GM21723 (cell line): ENCODE measurements around the gene EPHB3.
A peak's percentile ranks its signal among the peaks of the same experiment; 100 is the strongest.

Source experiments
- ATAC-seq: cut with Tn5 transposase; IDR thresholded peaks from one replicate; pipeline ENCODE4 v1.9.1; 2021; ENCODE audit warnings: mild to moderate bottlenecking, moderate library complexity; ENCODE audit not compliant: unreplicated experiment

Gene EPHB3

DNA sequence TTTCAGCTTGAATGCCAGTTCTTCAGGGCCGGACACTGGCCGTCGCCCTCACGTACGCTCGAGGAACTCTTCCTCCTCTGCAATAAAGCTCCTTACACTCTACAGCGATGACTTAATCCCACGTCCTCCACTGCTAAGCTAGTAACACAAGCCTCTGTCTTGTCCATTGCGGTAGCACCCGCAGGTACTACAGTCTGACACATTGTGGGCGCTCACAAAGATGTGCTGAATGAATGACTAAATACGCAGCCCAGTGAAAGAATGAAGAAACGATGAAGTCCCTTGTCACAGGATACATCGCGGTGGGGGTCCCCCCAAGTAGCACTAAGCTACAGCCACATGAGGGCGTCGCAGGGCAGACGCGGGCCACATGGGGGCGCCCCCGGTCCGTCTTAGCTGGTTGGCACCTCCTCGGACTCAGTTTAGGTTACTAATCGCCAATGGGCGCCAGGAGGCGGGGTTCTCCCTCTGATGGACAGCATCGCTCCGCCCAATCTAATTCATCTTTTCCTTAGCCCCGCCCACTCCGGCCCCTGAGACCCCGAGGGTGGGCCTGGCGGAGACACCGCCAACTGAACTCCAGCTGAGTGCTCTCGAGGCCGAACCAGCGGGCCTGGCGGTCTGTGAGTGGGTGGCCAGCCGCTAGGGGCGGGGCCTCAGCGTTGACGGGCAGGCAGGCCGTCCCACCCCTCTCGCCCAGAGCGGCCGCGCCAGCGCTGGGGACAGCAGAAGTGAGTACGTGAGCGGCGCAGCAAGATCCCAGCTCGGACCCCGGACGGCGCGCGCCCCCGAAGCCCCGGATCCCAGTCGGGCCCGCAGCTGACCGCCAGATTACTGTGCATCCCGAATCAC lies at the start of gene EPHB3:
EPHB3 (plus strand) TSS at position 725 of the 852 bp plus-strand sequence. CDS start 451 bp downstream, outside the sequence.
- peak; percentile 90 for ATAC-seq

DNA sequence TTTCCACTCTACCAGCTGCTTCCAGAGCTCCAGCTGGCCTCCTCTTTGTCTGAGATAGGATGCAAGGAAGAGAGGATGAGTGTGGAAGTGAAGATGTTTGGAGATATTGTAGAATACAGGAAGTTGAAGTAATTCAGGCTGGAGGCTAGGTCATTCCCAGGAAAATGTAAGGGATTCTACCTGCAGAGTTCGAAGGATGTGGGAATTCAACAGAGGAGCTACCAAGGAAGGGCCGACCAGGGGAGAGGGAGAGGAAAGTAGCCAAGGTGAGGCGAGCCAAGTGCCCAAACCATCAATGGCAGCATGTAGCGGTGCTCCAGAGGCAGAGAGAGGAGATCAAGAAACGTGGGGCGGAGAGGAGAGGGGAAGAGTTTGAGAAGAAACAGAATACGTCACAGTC lies 49.0 kb upstream of the EPHB3 start:
- ATAC-seq: no peak

DNA sequence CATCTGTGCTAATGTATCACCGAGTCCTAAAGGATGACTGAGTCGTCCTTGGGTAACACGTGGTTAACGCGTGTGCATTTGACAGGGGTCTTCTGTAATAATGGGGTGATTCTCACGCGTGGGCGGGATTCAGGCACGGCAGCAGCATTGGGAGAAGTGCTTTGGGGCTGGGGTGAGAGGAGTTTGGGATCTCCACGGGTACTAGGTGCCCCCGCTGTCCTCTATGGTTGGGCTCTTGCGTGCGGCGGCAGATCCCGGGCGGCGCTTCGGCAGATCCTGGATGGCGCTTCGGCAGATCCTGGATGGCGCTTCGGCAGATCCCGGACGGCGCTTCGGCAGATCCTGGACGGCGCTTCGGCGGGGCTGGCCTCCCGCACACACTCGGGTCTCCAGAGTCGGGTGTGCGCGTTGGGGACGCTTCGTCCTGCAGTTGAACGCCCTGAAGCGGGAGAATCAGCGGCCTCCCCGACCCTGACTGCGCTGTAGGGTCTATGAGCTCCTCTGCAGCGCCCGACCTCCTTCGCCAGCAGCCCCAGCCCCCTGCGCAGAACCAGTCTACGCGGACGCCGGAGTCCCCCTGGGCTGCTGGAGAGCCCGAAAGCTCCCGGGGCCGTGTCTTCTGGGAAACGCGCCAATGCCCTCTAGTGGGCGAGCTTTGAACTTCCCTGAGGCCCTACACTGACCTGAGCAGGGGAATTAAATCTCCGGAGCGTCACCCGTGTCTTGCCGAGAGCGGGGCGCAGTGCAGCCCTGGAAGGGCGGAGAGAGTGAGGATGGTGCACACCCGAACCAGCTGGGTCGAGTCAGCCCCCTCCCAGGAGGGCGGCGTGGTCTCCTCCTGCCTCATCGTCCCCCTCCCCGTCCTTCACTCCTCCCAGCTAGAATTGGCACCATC lies 48.1 kb upstream of the EPHB3 start:
- ATAC-seq: peak; percentile 92

DNA sequence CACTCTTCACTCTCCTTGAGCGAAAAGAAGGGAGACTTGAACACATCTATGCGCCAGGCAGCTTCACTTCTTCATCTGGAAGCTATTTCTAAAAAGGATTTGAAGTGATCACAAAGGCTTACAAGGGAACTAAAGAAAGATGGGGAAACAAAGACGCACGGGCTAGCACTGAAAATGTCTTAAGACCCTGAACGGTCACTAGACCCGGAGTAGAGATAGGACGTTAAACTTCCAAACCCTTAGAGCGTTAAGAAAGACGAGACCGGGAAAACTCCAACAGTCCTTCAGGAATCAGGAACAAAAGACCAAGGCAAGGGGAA lies 47.5 kb upstream of the EPHB3 start:
- ATAC-seq: no peak

DNA sequence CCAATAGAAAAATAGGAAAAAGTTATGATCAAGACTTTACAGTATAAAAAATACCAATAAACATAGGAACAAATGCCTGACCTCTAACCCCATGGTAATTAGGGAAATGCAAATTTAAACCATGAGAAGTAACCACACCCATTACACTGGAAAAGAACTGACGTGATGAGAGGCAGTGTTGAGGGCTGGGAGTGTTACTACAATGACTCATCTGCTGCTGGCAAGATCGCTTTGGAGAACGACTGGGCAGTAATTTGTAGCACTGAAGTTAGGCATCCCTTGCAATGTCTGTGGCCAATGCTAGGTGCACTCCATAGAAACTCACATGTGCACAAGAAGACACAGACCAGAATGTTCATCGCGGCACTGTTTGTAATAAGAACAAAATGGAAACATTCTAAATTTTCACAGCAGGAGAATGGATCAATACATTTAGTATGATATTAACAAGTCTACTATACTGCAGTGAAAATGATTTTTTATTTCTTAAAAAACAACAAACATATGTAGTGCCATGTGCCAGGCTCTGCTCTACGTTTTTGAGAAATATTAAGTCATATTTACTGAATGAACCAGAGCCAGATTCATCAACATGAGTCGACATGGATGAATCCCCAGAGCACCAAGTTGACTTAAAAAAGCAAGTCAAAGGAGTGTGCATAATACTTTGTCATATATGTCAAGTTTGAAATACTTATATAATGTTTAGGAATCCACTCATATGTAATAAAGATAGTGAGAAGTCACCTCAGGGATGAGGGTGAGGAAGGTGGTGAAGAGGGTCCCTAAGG lies 37.6 kb upstream of the EPHB3 start:
- no peak for ATAC-seq

DNA sequence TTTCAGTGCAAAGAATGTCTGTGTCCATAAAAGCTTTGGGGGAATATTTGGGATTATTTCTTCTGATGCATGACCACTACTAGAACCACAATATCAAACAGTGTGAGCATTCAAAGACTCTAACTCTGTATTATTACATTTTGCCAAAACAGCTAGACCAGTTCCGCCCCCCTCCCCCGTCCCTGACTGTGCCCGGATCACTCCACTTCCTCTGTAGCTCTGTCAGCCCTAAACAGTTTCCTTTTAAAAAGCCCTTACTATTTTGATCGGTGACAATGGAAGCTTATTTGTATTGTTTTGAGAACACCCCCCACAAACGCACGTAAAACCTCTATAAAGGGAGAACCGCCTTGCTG lies 36.6 kb upstream of the EPHB3 start:
- no peak for ATAC-seq

DNA sequence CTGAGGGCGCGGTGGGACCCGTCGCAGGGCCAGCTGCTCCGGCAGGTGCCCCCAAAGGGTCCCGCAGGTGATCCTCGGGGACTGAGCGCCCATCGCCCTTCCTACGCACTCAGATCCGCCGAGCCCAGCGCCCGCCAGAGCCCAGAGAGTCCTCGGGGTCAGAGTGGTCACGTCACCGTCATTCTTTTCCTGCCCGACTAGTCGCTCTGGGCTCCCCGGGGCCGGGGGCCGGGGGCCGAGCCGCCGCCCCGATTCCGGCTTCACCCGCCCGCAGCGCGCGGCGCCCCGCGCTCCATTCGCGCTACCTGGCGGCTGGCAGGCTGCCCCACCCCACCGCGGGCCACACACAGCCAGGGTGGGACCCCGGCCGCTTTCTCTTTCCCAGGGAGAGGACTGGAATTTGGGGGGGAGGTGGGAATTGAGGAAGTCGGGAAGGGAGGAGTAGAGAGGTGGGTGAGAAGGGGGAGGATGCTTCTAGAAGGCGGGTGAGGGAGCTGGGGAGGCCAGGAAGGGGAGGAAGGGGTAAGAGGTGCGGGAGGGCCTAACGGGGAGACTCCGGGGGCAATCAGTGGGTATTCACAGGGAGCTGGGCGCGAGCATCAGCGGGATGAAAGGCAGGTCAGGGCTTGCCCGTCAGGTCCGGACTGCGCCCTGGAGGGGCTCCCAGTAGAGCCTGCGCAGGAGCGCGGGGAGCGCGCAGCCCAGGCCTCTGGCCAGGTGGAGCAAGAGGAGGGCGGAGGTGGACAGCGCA lies 36.1 kb upstream of the EPHB3 start:
- ATAC-seq: no peak

DNA sequence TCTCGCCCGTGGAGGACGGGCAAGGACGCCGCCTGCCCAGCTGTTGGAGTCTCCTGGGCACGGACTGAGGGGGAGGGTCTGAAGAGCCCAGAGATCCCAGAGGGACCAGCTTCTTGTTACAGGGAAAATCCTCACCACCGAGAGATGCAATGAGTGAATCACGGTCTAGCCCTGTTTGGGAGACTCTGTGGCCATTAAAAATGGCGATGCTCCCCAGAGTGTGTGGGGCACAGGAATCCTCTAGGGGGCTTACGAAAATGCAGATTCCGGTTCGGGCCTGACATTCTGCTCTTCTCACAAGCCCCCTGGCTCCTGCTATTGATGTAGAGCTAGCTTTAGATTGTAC lies 35.5 kb upstream of the EPHB3 start:
- ATAC-seq: no peak

DNA sequence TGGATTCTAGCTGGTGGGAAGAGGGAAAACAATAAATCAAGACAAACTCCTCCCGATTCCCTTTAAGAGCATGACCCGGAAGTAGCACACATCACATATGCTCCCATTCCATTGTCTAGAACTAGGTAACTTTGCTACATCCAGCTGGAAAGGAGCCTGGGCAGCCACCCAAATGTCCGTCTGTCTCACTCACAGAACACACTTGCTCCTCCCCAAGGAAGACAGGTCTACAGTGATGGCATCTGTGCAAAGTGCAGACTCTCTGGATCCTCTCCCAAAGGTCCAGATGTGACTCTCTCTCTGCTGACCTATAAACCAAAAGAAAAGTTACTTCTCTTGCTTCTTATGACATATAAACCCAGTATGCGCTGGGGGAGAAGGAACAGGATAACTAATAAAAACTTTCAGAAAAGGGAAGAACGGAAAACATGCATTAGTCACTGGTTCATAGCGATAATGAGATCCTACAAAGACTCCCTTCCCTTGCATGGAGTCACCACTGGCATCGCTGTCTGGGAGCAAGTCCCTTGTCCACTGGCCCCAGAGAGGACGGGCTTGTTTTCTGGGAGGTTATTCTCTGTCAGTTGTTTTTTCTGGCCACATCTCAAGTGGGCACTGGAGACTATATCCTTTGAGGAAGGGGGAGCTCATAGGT lies 29.8 kb upstream of the EPHB3 start:
- no peak for ATAC-seq

DNA sequence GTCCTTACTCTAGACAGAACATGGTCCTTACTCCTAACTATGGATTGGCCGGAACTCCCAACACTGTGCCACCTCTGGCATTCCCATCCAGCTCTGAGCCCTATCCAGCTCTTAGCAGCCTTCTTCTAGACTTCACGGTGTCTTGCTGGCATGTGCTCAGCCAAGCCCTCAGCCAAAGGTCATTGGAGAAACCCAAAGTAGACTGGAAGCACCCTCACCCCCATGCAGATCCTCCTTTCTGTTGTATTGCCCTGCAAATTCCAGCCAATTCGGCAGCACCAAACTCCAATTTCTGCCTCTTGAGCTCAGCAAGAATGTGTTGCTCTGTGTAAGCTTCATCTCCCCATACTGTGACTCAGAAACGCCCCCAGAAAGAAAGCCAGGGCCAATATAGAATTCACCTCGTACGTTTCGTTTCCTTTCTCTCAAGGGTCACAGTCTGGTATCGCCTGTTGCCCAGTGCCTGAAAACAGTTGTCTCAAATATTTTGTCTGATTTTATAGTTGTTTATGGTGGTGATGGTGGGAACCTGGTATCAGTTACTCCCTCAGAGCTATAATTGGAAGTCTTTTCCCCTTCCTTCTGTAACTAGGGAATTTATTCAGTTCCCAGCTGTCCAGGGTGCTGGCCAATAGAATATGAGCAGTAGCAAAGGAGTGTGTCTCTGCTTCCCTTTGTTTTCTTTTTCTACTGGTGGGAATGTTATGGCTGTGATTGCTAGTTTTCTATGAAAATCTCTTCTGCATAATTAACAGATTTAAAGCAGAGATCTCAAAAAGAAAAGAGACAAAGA lies 28.4 kb upstream of the EPHB3 start:
- ATAC-seq: no peak

DNA sequence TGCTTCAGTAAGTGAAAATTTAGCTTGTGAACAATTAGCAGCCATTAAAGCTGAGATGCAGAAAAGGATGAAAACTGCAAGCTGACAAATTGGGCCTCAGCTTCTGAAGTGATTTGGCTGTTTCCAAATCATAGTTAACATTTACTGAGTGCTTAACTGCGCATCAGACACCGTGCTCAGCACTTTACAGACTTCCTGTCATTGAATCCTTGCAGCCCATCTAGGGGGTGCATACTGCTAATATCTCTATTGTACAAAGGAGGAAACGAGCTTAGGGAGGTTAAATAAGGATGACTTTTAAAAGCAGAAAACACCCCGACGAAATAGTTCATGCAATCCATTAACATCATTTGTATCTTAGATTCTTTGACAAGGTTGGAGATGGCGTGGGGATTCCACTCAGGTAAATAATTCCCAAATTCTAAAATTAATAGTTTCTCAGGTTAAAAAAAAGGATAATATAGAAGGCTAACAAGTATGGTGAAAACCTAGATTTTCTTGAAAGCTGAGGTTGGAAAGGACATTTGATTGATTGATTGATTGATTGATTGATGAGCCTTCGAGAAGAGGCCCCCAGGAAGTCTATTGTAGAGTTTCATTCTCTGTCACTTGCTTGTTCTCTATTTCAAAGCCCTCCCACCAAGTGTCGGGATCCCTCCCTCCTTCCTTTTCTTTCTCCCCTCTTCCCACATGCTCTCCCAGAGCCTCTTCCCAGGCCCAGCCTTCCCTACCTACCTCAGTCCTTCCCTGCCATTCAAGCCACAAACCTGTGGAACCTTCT lies 23.5 kb upstream of the EPHB3 start:
- ATAC-seq: no peak

DNA sequence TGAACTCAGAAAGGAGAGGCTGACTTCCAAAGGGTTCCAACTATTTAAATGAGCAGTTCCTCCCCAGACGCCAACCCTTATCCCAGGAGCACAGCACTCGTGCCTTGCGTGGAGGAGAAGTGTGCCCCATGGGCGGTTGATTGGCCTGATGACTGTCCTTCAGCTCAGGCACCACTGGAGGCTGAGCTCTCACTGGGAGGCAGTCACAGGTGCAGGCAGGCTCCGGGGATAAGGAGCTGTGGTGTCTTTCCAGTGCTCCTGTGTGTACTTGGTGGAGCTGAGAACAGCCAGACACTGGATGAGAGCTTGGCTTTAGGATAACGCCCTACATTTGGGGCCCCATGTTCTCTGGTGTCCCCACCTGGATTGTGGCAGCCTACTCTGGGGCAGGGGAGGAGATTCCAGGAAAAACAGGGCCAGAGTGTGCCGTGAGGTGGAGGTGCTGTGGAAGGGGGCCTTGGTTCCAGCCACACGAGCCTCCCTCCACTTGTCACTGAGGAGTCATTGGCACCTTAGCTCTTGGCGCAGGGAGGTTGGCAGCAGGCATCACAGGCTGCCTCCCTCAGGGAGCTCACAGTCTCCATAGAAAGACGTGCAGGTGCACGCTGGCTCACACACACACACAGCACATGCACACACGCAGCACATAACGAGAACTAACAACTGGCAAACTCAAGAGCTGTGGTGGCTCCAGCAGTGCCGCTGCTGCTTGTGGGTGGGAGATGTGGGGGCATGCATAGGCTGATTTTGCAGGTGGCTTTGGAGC lies 22.7 kb upstream of the EPHB3 start:
- ATAC-seq: no peak

DNA sequence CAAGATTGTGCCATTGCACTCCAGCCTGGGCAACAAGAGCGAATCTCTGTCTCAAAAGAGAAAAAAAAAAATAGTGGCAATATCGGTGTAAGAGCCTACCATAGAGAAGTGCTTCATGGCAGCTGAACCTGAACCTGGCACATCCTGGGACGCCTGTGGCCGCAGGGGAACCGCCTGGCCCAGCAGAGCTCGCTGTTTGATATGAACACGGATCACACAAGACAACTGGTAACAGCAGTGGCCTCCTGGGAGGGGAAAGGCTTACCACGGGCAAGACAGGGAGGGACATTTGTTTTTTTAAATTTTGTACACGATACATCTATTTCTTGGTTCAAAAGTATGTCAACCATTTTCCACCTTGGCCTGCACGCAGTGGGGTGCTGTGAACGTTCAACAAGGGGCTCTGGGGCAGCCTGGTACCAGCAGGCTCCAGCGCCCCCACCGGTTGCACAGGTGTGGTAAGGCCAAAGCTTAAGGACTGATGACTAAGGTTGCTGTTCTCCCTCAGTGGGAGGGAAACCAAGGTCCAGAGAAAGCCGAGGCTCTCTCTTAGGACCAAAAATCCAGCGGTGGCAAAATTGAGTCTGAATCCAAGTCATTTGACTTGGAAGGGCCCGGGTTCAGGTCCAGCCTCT lies 21.7 kb upstream of the EPHB3 start:
- ATAC-seq: no peak

DNA sequence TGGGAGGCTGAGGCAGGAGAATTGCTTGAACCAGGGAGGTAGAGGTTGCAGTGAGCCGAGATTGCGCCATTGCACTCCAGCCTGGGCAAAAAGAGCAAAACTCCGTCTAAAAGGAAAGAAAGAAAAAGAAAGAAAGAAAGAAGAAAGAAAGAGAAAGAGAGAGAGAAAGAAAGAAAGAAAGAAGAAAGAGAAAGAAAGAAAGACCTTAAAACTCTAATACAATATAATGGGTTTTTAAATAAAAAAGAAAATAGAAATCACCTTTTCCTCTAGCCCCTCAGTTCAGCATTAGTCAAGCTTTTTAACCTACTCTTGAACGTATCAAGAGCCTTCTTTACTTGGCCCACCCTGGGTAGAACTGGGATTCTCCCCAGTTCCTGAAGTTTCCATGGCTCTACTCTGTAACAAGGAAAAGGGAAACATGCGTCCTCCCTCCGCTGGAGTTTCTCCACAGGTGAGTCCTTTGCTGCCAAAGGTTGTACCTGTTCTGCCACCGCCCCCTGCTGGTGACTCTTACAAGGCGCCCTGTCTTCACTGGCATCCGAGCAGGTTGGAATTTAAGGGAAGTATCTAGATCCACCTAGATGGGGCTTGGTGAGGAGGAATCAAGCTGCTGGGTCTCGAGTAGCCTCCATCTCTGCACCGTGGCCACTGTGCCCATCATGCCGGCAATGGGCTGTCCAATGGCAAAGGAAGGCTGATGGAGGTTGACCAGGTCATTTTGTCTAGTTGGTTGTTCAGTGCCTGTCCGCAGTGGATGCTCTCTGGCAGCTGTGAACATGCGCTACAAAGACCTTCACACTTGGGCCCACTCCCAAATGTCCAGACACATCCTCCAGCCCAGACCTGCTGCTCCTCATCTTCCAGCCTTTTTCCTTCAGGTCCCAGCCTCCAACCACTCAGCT lies 20.6 kb upstream of the EPHB3 start:
- ATAC-seq: no peak

DNA sequence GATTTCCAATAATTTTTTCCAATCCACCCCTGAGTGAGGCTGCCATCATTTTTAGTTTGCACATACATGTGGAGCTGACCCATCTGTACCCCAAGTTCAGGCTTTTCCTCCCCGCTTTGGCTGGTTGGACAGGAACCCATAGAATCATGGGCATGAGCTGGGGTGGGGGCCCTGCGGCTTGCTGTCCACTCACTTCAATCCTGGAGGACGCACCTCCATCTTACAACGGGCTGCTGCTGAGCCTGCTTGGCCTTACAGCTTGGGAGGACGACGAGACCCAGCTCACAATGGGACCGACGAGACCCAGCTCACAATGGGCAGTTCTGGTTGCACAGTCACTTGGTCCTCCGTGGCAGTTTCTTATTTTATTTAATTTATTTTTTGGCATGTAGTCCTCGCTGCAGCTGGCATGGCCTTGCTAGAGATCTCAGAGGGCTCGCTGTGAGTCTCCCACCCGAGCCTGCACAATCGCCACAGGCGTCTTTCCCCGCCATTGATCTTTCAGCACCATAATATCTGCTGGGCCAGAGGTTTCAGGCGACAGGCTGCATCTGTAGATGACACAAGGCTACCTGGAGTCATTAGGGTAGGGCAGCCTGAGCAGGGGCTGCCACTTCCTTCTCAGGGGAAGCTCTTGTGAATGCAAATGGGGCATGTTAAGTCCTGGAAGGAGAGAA lies 19.6 kb upstream of the EPHB3 start:
- no peak for ATAC-seq

DNA sequence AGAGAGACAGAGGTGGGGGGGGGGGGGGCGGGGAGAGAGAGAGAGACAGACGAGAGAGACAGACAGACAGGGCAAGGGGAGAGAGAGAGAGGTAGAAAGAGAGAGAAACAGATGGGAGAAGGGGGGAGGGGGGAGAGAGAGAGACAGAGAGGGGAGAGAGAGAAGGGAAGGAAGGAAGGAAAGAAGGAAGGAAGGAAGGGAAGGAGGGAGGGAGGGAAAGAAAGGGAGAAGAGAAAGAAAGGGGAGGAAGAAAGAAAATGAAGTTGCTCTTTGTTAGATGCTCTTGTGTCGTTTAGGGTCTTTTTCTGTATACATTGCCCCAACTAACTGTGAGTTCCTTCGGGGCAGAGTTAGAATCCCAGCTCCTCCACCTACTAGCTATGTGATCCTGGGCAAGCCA lies 19.0 kb upstream of the EPHB3 start:
- no peak for ATAC-seq
